ENCODE data around the gene RAB1B.
"Not testable (repeated sequence)": the region's sequence is repeated elsewhere in the genome, so short reads cannot be mapped to it uniquely, and the experiment has no call there.

The RAB1B gene

DNA sequence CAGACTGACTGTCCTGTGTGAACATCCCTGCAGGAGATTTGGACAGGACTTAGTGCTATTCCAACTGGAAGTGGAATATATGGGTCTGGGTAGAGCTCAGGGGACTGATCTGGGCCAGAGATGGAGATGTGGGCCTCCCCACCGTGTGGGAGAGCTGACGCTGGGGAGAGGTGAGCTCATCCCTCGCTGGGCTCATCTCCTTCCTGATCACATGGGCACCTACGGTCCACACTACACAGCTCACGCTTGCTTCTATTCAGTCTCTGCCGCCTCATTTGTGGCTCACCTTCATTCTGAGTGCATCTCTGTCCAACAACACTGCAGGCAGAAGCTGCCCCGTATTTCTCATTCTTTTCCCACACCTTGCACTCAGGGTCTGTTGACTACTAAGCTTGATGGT is 16.6 kb upstream of the RAB1B start:
- no peak for DNase-seq (ENCODE audit: low read depth, low spot score)
- no peak overlapping the region for H3K4me3 ChIP-seq (ENCODE audit: low read depth, low read length)
- no peak for TF ChIP-seq CTCF (IDR thresholded peaks at IDR 0.05; ENCODE audit: insufficient read depth, low read length, missing control alignments)
- POLR2A ChIA-PET, result no interaction called here
- CTCF ChIA-PET, result interaction anchor here (0.9 to 1.4 kb wide), 4 partner anchors 10 to 15 kb away, joined by 3 to 4 read pairs (median 4); no protein-coding TSS in a partner anchor

GRCh38 chr11:66253081-66253480 is 15.4 kb upstream of the RAB1B start:
- DNase-seq (ENCODE audit: low read depth, low spot score); POLR2A ChIA-PET; H3K4me3 ChIP-seq (ENCODE audit: low read depth, low read length): not testable (repeated sequence)
- CTCF ChIA-PET, result interaction anchor here (1.0 kb wide), 2 partner anchors 12 to 15 kb away, joined by 3 read pairs; no protein-coding TSS in a partner anchor

GRCh38 chr11:66258473-66258893 is 10.0 kb upstream of the RAB1B start:
- peak overlapping the region; percentile 90 for H3K4me3 ChIP-seq (ENCODE audit: low read depth, low read length)
- DNase-seq (ENCODE audit: low read depth, low spot score), result no peak
- TF ChIP-seq CTCF (IDR thresholded peaks at IDR 0.05; ENCODE audit: insufficient read depth, low read length, missing control alignments), result no peak
- ChIA-PET POLR2A (interaction anchor here (0.8 kb wide), 1 partner anchor 31 kb away, joined by 3 read pairs; the partner anchor contains the start of gene YIF1A), CTCF (interaction anchor here (0.8 to 1.8 kb wide), 8 partner anchors 9 to 250 kb away, joined by 3 to 11 read pairs (median 4); partner anchors contain the start of gene BRMS1)

DNA sequence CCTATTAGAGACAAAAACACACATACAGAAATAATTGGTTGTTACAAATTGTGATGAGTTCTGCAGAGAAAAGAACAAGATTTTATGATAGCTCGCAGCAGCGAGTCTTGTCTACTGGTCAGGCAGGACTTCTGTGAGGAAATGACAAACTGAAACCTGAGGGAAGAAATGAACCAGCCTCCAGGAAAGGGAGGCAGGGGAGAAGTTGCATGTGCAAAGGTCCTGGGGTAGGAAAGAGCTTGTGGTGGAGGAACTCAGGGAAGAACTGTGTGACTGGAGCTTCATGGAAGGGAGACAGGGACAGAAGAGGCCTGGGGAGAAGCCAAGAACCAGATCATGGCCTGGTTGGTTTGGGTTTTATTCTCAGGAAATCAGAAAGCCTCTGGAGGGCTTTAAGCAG is 9.2 kb upstream of the RAB1B start:
- no peak for TF ChIP-seq CTCF (IDR thresholded peaks at IDR 0.05; ENCODE audit: insufficient read depth, low read length, missing control alignments)
- ChIA-PET CTCF (interaction anchor here (0.8 to 1.8 kb wide), 11 partner anchors 10 to 251 kb away, joined by 3 to 11 read pairs (median 4); partner anchors contain the start of gene BRMS1), POLR2A (no interaction called here)
- H3K4me3 ChIP-seq (ENCODE audit: low read depth, low read length), result no peak overlapping the region
- DNase-seq (ENCODE audit: low read depth, low spot score), result no peak

GRCh38 chr11:66259956-66260355 is 8.5 kb upstream of the RAB1B start:
- no peak for TF ChIP-seq CTCF (IDR thresholded peaks at IDR 0.05; ENCODE audit: insufficient read depth, low read length, missing control alignments)
- H3K4me3 ChIP-seq (ENCODE audit: low read depth, low read length), result no peak overlapping the region
- DNase-seq (ENCODE audit: low read depth, low spot score), result no peak
- POLR2A ChIA-PET, result no interaction called here
- CTCF ChIA-PET, result interaction anchor here (1.0 to 1.8 kb wide), 5 partner anchors 29 to 214 kb away, joined by 3 to 7 read pairs (median 5); no protein-coding TSS in a partner anchor

DNA sequence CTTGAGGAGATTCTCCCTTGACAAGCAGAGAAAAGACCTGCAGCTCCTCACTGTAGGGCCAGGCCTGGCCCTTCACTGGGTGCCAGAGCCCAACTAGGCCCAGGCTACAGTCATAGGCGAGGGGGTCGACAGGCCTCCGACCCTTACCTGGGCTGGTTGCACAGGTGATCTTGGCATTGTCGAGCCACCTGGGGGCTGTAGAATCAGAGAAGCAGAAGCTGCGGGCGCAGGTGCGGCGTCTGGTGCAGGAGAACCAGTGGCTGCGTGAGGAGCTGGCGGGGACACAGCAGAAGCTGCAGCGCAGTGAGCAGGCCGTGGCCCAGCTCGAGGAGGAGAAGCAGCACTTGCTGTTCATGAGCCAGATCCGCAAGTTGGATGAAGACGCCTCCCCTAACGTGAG is 6.9 kb upstream of the RAB1B start:
- no peak for TF ChIP-seq CTCF (IDR thresholded peaks at IDR 0.05; ENCODE audit: insufficient read depth, low read length, missing control alignments)
- ChIA-PET CTCF (interaction anchor here (1.0 kb wide), 2 partner anchors 10 to 17 kb away, joined by 3 read pairs; no protein-coding TSS in a partner anchor), POLR2A (interaction anchor here (1.8 kb wide), 1 partner anchor 27 kb away, joined by 4 read pairs; the partner anchor contains the start of gene YIF1A)
- no peak overlapping the region for H3K4me3 ChIP-seq (ENCODE audit: low read depth, low read length)
- no peak for DNase-seq (ENCODE audit: low read depth, low spot score)

- H3K4me3 ChIP-seq (ENCODE audit: low read depth, low read length), result no peak overlapping the region
- ChIA-PET CTCF (interaction anchor here (1.0 kb wide), 1 partner anchor 10 kb away, joined by 3 read pairs; no protein-coding TSS in a partner anchor), POLR2A (interaction anchor here (1.8 kb wide), 1 partner anchor 26 kb away, joined by 4 read pairs; the partner anchor contains the start of gene YIF1A)
- no peak for TF ChIP-seq CTCF (IDR thresholded peaks at IDR 0.05; ENCODE audit: insufficient read depth, low read length, missing control alignments)
- no peak for DNase-seq (ENCODE audit: low read depth, low spot score)
Observed at GRCh38 chr11:66262191-66262590, 6.2 kb upstream of the RAB1B start.
